HG02678 (cell line): ENCODE measurements around the gene SERPINB12.

Experiments used
- ATAC-seq: cut with Tn5 transposase; IDR thresholded peaks from one replicate; pipeline ENCODE4 v1.9.1; 2021; ENCODE audit warnings: mild to moderate bottlenecking, moderate library complexity; ENCODE audit not compliant: unreplicated experiment

Gene SERPINB12

DNA sequence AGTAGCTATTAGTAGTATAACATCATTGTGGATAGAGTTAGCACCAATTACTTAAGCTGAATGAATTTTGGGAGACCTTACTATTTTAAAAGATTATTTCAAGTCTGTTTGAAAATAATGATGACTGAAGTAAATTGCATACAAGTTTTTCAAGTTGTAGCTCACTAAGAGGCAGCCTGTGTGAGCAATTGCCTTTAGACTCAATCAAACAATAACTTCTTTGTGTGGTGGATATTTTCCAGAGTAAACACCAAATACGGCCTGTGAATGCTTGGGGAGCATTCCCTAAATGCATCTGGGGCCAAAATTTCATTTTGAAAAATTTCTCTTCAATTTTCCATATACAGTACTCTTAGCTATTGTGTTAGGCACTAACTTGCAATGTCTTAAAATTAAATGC, 7.9 kb downstream of the SERPINB12 start:
- no peak for ATAC-seq

DNA sequence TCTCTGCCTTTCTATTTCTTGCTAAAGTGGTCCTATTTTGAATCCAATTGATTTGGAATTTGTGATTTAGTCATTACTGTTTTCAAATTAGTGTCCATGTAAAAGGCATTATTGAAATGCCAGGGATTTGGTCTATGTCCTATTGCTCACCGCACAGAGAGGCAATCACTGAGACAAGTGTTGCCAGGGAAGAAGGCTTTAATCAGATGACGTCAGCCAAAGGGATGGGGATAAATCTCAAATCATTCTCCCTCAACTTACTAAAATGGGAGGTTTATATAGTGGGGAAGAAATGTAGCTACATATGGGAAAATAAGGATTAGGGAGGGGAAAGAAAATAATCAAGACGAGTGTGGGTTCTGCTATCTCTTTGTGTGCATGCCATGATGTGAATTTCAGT, 9.6 kb downstream of the SERPINB12 start:
- no peak for ATAC-seq

DNA sequence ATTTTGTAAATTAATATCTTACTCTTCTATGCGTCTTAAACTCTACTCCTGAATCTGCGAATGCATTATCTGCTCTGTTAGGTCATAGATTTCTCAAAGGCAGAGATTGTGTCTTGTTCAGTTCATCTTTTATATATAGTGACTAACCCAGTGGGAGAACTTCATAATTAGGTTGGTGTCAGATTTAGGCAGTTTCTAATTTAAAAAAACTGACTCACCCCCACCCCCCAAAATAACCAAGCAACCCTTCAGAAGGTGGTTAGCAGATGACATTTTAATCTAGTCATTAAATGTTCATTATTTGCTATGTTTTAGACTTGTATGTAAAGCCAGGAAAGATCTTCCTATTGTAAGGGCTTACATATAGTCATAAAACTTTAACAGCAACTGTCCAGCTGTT, 10.4 kb downstream of the SERPINB12 start:
- no peak for ATAC-seq

DNA sequence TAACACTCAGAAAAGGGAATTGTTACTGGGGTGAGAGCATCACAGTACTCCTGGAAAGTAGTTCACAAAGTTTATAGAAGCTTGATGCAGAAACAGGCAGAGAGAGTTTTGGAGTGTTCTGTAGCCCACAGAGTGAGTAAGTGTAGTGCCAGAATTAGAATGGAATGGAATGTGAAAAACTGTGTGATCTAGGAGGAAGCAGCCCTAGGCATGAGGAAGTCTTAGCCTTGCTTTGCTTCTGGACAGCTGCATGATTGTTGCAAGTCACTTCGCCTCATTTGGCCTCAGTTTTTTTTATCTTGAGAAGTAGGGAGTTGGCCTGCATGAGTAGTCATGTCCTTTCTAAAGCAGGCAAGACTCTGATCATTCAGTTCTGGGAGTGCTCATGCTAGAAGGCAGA, 10.9 kb downstream of the SERPINB12 start:
- no peak for ATAC-seq

DNA sequence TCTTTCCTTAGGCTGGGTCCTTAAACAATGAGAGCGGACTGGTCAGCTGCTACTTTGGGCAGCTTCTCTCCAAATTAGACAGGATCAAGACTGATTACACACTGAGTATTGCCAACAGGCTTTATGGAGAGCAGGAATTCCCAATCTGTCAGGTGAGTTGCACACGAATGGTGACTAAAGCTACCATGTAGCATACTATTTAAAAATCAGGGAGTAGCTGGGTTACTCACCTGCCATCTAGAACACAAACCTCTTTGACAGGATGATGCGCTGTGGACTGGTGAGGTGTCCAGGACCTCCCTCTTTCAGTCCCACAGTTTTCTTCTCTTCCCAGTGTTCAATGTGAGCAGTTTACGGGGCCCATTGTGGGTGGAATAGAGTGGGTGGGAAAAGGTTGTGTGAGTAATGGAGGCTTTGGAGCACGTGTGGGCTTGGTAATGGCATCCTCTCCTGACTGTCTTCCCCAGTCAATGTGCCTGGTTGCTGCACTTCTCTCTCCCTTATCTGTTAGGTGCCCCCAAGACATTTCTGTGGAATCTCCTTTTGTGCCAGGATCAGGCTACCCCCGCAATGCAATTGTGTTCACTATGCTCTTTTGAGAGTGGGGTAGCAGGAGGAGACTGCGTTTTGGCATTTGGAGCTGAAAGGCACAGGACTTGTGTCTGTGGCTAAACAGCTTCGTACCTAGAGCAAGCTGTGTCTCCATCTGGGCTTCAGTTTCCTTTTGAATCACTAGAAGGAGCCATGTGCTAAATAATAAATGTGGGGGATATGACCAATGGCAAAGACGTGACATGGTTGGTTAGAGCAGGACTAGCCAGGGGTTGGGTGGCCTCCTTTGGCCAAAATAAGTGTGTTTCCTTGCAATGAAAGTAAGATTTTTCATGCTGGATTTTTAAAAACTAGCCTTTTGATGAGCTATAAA, 17.7 kb downstream of the SERPINB12 start:
- ATAC-seq = no peak

DNA sequence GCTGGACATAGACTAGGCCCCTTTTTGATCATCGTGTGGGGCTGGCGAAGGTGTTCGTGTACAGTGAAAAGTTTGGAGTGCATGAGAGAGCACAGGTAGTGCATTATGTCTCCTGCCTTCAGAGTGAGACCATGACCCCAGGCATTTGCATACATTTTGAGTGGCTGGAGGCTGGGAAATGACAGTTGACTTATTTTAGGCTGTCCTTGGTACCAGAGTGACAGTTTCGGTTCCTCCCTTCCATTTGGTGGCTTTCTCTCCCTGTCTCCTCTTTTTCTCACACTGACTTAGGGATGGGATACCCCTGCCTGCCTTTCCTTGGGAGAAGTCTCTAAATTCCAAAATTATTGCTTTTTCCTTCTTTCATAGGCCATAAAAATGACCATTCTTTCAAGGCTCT, 20.1 kb downstream of the SERPINB12 start:
- no peak for ATAC-seq

DNA sequence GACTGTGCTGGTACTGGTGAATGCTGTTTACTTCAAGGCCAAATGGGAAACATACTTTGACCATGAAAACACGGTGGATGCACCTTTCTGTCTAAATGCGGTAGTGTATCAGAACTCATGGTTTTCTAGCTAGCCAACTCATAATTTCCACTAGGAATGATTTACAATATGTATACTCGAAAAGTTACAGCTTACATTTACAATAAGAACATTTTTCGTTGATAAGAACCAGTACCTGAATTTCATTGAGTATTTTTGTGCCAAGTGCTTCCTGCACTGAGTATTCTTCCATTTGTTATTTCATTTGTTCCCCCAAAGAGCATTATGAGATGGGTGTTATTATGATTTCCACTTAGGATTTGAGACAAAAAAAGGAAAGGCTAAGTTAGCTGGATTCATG, 21.9 kb downstream of the SERPINB12 start:
- no peak for ATAC-seq

DNA sequence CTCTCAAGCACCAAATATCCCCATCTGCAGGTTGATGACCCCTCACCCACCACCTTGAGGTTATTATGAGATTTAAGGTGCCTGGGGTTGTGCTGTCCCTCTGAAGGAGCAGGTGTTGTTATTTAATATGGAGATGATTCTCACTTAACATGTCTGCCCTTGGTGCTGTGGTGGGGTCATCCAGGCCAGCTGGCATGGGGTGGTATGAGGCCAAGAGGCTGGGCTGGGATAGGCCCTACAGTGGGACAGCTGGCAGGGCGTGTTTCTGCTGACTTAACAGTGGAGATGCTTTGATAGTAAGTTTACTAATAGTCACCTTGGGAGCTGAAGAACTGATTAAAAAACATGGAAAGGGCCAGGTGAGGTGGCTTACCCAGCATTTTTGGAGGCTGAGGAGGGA, 22.4 kb downstream of the SERPINB12 start:
- no peak for ATAC-seq

DNA sequence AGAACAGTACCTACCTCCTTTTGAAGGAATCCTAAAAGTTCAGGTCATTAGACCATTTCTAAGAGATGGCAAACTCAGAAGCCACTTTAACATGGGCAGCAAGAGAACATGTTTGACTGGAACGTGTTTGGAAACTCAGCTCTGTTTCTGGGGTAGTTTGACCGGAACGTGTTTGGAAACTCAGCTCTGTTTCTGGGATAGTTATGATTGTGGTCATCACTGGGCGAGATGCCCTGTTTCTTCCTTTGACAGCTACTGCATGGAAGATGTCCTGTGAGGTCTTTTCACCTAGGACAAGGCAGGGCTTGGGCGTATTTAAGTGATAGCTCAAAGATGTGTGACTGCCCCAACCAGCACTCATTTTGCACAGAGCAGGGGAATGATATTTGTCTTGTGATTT, 25.1 kb downstream of the SERPINB12 start:
- ATAC-seq = no peak

DNA sequence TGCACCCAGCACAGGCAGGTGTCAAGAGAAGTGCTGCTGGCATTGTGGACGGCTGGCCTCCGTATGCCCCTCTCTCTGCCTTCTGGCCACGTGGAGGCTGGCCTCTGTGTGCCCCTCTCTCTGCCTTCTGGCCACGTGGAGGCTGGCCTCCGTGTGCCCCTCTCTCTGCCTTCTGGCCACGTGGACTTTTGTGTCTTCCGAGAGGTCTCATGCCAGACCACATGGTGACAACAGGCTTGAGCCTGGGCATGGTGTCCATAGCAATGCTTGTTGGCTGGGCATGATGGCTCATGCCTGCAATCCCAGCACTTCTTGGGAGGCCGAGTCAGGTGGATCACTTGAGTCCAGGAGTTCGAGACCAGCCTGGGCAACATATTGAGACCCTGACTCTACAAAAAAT, 25.7 kb downstream of the SERPINB12 start:
- no peak for ATAC-seq

DNA sequence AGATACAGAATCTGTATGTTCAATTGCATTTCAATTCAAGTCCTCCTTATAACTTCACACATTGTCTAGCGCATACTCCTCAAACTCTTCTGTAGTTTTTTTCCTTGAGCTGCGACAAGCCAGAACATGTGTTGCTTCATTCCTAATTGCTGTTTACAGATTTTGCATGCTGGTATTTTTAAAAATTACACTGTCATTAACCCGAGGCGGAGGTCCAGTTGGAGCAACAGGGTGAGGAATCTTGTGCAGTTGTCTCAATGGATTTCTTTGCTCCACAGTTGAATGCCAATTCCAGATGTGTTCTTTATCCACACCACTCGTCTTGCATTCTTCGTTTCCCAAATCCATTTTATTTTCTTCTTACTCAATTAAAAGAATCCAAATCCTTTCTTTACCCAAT, 28.6 kb downstream of the SERPINB12 start:
- ATAC-seq = no peak

DNA sequence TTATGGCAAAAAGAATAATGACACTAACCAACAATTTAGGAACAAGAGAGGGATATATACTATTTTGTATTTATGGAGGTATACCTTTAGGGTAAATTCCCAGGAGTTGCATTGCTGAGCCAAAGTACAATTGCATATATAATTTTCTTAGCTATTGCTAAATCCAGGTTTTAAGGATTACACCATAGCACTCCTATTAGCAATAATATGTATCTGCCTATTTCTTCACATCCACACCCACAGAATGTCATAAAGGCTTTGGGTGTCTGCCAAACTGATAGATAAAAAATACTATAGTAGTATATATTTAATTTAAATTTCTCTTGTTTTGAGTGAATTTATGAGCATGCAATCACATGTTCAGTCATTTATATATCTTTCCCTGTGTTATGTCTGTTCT, 33.5 kb downstream of the SERPINB12 start:
- ATAC-seq = no peak

DNA sequence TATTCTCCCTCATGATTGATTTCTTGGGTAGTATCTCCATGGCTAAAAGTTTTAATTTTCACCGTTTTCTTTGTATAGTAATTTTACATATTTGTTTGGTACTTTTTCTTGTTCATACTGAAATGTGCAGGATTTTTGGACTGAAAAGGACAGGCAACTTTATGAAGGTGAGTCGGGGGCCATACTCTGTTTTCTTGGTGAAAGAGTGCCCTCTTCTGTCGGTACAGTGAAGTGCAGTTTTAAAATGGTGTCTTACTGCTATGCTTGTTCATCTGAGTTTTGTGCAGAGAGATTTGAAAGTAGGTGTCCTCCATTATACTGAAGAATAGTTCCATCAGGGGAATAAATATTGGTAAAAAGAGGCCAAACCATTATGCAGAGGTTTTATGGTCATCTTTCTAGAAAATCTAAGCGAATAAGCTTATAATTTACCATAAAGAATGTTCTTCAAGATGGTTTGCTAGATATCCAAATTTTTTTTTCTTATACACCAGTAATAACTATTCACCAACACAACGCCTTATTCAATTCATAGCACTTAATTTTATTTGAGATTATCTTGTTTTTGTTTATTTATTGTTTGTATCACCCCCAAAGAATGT, 36.3 kb downstream of the SERPINB12 start:
- no peak for ATAC-seq

DNA sequence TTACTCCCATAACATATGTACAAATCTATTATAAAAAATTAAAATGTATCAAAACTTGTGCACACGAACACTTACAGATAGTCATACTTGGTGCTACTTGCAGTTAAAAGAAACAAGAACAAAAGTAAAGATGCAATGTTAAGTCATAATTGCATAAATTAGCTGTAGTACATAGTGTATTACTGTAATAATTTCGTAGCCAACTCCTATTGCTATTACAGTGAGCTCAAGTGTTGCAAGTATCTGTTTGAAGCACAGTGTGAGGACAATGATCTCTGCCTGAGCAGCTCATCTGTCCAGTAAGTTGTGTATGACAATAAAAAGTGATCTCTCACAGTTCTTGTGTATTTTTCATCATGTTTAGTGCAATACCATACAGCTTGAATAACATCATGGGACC, 37.4 kb downstream of the SERPINB12 start:
- ATAC-seq = no peak

DNA sequence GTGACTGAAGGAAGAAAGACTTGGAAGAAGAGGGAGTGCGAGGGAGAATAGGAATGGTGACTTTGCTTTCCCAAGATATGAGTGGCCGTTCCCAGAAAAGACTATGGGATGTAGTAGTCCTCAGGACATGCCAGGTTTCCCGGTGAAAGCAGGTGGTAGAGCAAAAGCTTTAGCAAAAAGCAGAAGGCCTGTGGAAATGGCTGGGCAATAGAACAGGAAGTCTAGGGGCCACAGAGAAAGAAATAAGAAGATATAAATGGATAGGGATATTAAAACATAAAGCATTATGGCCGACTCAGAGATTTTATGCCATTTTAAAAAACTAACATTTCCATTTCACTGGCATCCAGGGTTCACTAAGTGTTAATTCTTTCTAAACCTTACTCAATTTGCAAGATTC, 43.8 kb downstream of the SERPINB12 start:
- no peak for ATAC-seq

DNA sequence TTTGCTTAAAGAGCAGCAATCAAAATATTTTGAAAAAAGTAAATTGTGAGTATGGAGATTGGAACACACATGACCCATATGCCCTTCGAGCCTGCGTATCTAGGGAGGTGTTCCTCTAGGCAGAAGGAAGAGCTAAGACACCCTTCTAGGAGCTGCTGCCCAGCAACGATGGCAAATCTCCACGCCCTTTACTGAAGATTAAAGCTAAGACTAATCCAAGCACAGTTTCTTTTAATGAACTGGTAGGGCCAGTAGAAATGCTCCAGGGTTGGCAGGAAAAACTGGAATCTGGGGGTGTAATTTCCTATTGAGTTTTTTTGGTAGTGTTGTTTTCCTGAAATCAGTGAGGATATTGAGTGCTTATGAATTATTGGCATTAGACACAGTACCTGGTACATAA, 44.3 kb downstream of the SERPINB12 start:
- no peak for ATAC-seq

DNA sequence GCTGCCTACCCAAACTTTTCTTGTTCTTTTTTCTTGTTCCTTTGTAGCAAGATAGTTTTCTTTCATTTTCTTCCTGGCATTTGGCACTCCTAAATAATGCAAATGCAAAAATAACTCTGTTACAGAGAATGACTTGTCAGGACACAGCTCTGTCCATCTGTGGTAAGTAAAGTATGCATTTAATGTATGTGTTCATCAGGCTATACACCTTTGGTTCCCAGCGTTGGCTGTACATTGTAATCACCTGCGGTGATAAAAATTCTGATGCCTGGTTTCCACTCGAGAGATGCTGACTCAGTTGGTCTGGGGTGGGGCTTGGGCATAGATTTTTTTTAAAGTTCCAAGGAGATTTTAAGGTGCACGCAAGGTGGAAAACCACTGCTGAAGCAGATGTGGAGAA, 44.8 kb downstream of the SERPINB12 start, which contains the start of gene SERPINB13:
Gene SERPINB13, plus strand, starts transcription at position 378 of the 400 bp plus-strand sequence. CDS start 1,325 bp downstream, outside the sequence.
- ATAC-seq = no peak

DNA sequence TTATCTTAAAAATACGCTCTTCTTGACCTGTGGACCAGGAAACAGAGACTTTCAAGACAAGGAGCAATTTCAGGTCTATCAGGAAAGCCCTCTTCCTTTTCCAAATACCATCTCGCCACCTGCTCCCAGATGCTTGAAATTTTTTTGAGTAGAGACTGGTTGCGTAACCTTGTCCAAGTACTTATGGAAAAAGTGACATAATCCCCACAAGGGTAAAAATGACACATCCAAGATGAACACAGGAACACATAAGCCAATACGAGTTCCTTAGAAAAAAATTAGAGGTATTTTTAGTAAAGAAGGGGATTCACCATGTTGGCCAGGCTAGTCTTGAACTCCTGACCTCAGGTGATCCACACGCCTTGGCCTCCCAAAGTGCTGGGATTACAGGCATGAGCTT, 46.7 kb downstream of the SERPINB12 start:
- ATAC-seq = no peak

DNA sequence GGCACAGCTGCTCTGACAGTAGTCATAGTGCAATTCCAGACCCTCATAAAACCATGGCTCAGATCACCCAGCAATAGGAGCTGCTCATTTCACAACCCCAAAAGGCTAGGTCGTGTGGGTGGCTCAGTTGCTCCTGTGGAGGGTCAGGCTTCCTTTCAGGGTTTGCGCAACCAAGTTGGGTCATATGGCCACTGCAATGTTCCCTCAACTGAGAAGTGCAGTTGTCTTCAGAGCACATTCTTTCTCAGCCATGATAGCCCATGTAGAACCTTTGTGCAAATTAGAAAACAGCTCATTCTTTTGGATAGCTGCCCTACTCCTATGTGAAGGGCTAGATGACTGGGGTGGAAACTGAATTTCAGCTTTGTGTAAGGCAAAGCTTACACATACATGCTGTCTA, 48.2 kb downstream of the SERPINB12 start:
- ATAC-seq = no peak

DNA sequence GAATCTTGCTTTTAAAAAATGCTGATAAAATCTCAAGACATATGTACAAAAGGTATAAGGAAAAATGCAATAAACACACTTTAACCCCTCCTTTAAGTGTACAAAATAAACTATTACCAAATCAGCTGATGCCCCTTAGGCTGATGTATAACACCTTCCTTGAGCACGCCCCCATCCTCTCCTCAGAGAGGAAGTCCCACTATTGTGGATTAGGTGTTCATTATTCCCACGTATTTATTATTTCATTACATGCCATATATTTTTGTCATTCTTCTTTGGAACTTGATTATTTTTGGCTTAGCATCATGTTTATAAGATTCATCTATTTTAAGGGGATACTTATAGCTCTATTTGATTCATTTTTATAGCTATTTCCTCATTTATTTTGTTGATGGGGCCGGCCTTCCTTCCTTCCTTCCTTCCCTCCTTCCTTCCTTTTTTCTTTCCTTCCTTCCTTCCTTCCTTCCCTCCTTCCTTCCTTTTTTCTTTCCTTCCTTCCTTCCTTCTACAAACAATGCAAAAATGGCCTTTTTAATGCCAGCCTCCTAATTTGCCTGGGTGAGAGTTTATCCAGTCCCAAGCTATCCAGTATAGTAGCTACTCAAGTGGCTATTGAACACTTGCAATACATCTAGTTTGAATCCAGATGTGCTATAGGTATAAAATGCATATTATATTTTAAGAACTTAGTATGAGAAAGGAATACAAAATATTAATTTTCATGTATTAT, 49.0 kb downstream of the SERPINB12 start:
- no peak for ATAC-seq

DNA sequence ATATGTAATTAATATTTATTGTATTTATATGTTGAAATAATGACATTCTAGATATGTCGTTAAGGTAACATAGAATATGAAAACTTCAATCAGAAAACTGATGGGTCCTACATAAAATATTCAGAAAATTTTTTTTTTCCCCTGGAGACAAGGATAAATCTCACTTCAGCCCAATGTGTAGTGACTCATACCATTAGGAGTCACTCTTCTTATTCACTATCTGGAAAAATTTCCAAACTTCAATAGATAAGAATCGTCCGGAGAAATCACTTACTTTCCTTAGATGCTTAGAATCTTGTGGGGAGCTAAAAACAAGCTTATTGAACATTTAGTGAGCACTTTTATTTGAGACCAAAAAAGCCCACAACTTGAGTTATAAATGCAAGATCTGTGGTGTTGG, 49.6 kb downstream of the SERPINB12 start:
- ATAC-seq = no peak

DNA sequence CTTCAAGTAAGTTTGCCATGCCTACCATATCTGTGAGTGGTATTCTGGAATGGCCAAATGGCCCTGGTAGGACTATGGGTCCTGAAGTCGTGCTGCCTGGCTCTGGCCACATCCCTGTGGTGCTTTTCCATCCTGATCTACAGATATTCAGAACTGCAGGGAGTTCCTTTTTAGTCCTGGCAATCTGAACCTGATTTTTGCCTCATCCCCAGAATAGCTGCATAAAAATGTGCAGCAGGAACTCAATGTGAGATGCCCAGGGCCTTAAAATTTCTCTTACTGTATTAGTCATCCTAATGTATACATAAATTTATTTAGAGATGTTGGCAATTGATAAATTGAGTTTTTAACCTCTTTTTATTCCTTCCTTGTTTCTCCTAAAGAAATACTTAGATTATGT, 50.3 kb downstream of the SERPINB12 start:
- no peak for ATAC-seq
